Left lobe of liver (tissue), 2 donors: ENCODE measurements around the gene SH3RF1. TPM values are rescaled to one million over a fixed set of nuclear protein-coding genes. Genes with fewer than 3 reads are reported as not detected.

ENCODE experiments used
- ATAC-seq: fragments of 200-7000 bp; cut with Tn5 transposase; one replicate; pipeline ENCODE4 v1.9.1; 2020; ENCODE audit warnings: mild to moderate bottlenecking, moderate library complexity
- DNase-seq: peaks from one replicate; pipeline ENCODE4 v3.0.0-alpha.2; 2020; ENCODE audit warnings: low spot score
- total RNA-seq: library from RNA; stranded (reverse); gene quantifications from one replicate; pipeline ENCODE4 v1.2.1, GENCODE V29; 2021
- donor health status: DM: no; HTN: no; CAD: no; lungs with moderate emphysema.
- donor health status: DM: no; HTN: yes; CAD: no.

SH3RF1 gene
- total RNA-seq, 1 donor from 2014 or later: 7.2 TPM

GRCh38 chr4:169252339-169253112, 18.2 kb downstream of the SH3RF1 start:
- no peak for DNase-seq
- ATAC-seq: peak; percentile 60

- ATAC-seq: no peak
Observed at GRCh38 chr4:169251291-169252235, 19.2 kb downstream of the SH3RF1 start.

GRCh38 chr4:169250796-169251195, 20.0 kb downstream of the SH3RF1 start:
- no peak for DNase-seq
- no peak for ATAC-seq

More at GRCh38 chr4:169251291-169252235, 19.2 kb downstream of the SH3RF1 start:
- no peak for DNase-seq

GRCh38 chr4:169249999-169250398, 20.8 kb downstream of the SH3RF1 start:
- ATAC-seq (no peak), DNase-seq (no peak)

- DNase-seq: no peak
- peak; percentile 32 for ATAC-seq
Observed at GRCh38 chr4:169249214-169249973, 21.4 kb downstream of the SH3RF1 start.

- no peak for DNase-seq
- ATAC-seq: no peak
Observed at GRCh38 chr4:169248645-169249044, 22.1 kb downstream of the SH3RF1 start.

GRCh38 chr4:169246957-169247396, 23.8 kb downstream of the SH3RF1 start:
- ATAC-seq (peak; percentile 61), DNase-seq (no peak)

- no peak for DNase-seq
- ATAC-seq: no peak
Observed at GRCh38 chr4:169246279-169246678, 24.5 kb downstream of the SH3RF1 start.

- no peak for ATAC-seq
- no peak for DNase-seq
Observed at GRCh38 chr4:169245061-169245460, 25.7 kb downstream of the SH3RF1 start.

GRCh38 chr4:169243825-169244609, 26.7 kb downstream of the SH3RF1 start:
- peak; percentile 86 for ATAC-seq
- no peak for DNase-seq

- DNase-seq (no peak), ATAC-seq (no peak)
Observed at GRCh38 chr4:169241464-169241863, 29.3 kb downstream of the SH3RF1 start.

- DNase-seq: no peak
- no peak for ATAC-seq
Observed at GRCh38 chr4:169239221-169239905, 31.4 kb downstream of the SH3RF1 start.

- ATAC-seq (peak; percentile 45), DNase-seq (no peak)
Observed at GRCh38 chr4:169238445-169238844, 32.3 kb downstream of the SH3RF1 start.

GRCh38 chr4:169236873-169237626, 33.7 kb downstream of the SH3RF1 start:
- ATAC-seq: peak; percentile 90
- DNase-seq: peak; percentile 68

GRCh38 chr4:169236078-169236477, 34.7 kb downstream of the SH3RF1 start:
- ATAC-seq (no peak), DNase-seq (no peak)

GRCh38 chr4:169234137-169234855, 36.5 kb downstream of the SH3RF1 start:
- DNase-seq (no peak), ATAC-seq (no peak)

GRCh38 chr4:169233691-169234090, 37.1 kb downstream of the SH3RF1 start:
- no peak for ATAC-seq
- no peak for DNase-seq

GRCh38 chr4:169231647-169232262, 39.0 kb downstream of the SH3RF1 start:
- no peak for ATAC-seq
- no peak for DNase-seq
